Measurements from ENCODE around the gene BIRC3. TPM values are rescaled to one million over a fixed set of nuclear protein-coding genes. Genes with fewer than 3 reads are reported as not detected.

BIRC3 gene
- total and polyA plus RNA-seq, 2 of the 8 experiments (the other 6 are each of a cell fraction or from before 2014, with no cell fraction given): 0.08 to 0.20 TPM

- TF ChIP-seq SUZ12 (IDR thresholded peaks at IDR 0.05; ENCODE audit: low read length) (no peak), CTCF (IDR thresholded peaks at IDR 0.05; ENCODE audit: control extremely low read depth in 1 of 3, insufficient read depth in 1 of 3, low read depth in 1 of 3, low read length in 3 of 3) (no peak), GTF2F1 (IDR thresholded peaks at IDR 0.05; ENCODE audit: borderline replicate concordance, low read depth, low read length) (no peak), FOSL1 (IDR thresholded peaks at IDR 0.05; ENCODE audit: insufficient read depth, low read depth, low read length) (no peak)
- TF ChIP-seq, protein P1, sequence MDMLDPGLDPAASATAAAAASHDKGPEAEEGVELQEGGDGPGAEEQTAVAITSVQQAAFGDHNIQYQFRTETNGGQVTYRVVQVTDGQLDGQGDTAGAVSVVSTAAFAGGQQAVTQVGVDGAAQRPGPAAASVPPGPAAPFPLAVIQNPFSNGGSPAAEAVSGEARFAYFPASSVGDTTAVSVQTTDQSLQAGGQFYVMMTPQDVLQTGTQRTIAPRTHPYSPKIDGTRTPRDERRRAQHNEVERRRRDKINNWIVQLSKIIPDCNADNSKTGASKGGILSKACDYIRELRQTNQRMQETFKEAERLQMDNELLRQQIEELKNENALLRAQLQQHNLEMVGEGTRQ (IDR thresholded peaks at IDR 0.05; ENCODE audit: low read length): no peak
Observed at GRCh38 chr11:102322560-102322959, 5.3 kb downstream of the BIRC3 start (continued).
